22Rv1 (cell line): ENCODE data around the gene MAST4.

Experiments used
- ZFX ChIP-seq: fragments of 450-650 bp; IDR thresholded peaks from 2 replicates; pipeline ENCODE4 v1.6.1; 2017; ENCODE audit warnings: antibody characterized with exemption, borderline replicate concordance
- TF ChIP-seq, protein P1 (sequence below): fragments of 450-650 bp; IDR thresholded peaks from 2 replicates; pipeline ENCODE4 v1.5.1; 2017; ENCODE audit warnings: mild to moderate bottlenecking

DNA sequence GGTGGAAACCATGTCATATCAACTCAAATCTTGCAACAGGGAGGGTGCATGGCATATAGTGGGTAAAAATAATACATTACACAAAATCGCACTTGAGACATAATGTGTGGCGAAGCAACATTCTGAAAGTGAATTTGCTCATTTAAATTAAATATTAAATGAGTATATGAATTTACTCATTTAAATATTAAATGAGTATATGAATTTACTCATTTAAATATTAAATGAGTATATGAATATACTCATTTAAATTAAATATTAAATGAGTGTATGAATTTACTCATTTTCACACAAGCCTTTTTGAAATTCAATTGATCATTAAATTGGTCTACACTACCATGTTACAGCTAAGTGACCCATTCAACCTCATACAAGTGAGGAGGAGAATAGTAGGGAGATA is 10.5 kb downstream of the MAST4 start:
- TF ChIP-seq, protein P1, sequence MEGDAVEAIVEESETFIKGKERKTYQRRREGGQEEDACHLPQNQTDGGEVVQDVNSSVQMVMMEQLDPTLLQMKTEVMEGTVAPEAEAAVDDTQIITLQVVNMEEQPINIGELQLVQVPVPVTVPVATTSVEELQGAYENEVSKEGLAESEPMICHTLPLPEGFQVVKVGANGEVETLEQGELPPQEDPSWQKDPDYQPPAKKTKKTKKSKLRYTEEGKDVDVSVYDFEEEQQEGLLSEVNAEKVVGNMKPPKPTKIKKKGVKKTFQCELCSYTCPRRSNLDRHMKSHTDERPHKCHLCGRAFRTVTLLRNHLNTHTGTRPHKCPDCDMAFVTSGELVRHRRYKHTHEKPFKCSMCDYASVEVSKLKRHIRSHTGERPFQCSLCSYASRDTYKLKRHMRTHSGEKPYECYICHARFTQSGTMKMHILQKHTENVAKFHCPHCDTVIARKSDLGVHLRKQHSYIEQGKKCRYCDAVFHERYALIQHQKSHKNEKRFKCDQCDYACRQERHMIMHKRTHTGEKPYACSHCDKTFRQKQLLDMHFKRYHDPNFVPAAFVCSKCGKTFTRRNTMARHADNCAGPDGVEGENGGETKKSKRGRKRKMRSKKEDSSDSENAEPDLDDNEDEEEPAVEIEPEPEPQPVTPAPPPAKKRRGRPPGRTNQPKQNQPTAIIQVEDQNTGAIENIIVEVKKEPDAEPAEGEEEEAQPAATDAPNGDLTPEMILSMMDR: no peak
- TF ChIP-seq ZFX: no peak
